SK-MEL-5 (cell line): ENCODE measurements around the gene KRTAP5-7. TPM values are rescaled to one million over a fixed set of nuclear protein-coding genes. Genes with fewer than 3 reads are reported as not detected.
"Not testable (repeated sequence)": the region's sequence is repeated elsewhere in the genome, so short reads cannot be mapped to it uniquely, and the experiment has no call there.

Experiments used
- DNase-seq: peaks from one replicate; pipeline ENCODE4 v3.0.0-alpha.2; 2016; ENCODE audit warnings: low read depth, low spot score
- in situ Hi-C: cut with HindIII; loops from 2 replicates; pipeline ENCODE4 v1.10.0; 2016; ENCODE audit warnings: low sequenced_read_pairs, high pct_unique_total_duplicates, low pct_unique_long_range_greater_than_20kb
- total RNA-seq: library from RNA; depleted of rRNA; stranded (reverse); fragments of >200 nt; shearing (Covaris generic); gene quantifications from 2 replicates; pipeline ENCODE4 v1.2.3, GENCODE V29; 2014

The KRTAP5-7 gene
- total RNA-seq, 1 experiment from 2014 or later: 0.08 TPM

- no peak for DNase-seq
- in situ Hi-C loops: no loop called here
Observed at GRCh38 chr11:71525188-71525937, 1.7 kb upstream of the KRTAP5-7 start.

- in situ Hi-C loops: no loop called here
- DNase-seq: no peak
Observed at GRCh38 chr11:71525938-71526495, 1.1 kb upstream of the KRTAP5-7 start.

GRCh38 chr11:71527576-71528210, 626 bp downstream of the KRTAP5-7 start:
- in situ Hi-C loops: no loop called here
- DNase-seq: no peak

GRCh38 chr11:71530602-71531001, 3.5 kb downstream of the KRTAP5-7 start:
- no peak for DNase-seq
- in situ Hi-C loops: no loop called here

GRCh38 chr11:71532036-71532610, 5.1 kb downstream of the KRTAP5-7 start:
- in situ Hi-C loops: no loop called here
- DNase-seq: no peak

- DNase-seq, in situ Hi-C loops: not testable (repeated sequence)
Observed at GRCh38 chr11:71534711-71535608, 7.9 kb downstream of the KRTAP5-7 start.

GRCh38 chr11:71535825-71536224, 8.8 kb downstream of the KRTAP5-7 start:
- DNase-seq: no peak
- in situ Hi-C loops: no loop called here

GRCh38 chr11:71537537-71537936, 10.5 kb downstream of the KRTAP5-7 start:
- in situ Hi-C loops: no loop called here
- DNase-seq: no peak

GRCh38 chr11:71537977-71538665, 11.1 kb downstream of the KRTAP5-7 start, which contains the start of gene KRTAP5-8:
Gene KRTAP5-8, plus strand, starts transcription at chr11:71538025. Its CDS starts 31 bp downstream, at chr11:71538056.
- in situ Hi-C loops: not testable (repeated sequence)

GRCh38 chr11:71538666-71538990, 11.6 kb downstream of the KRTAP5-7 start:
- in situ Hi-C loops: no loop called here
- no peak for DNase-seq

More at GRCh38 chr11:71537977-71538665, 11.1 kb downstream of the KRTAP5-7 start, which contains the start of gene KRTAP5-8:
- DNase-seq: not testable (repeated sequence)

- DNase-seq: no peak
- in situ Hi-C loops: no loop called here
Observed at GRCh38 chr11:71539017-71539416, 11.9 kb downstream of the KRTAP5-7 start.

- in situ Hi-C loops, DNase-seq: not testable (repeated sequence)
Observed at GRCh38 chr11:71539971-71540370, 12.9 kb downstream of the KRTAP5-7 start.

- DNase-seq, in situ Hi-C loops: not testable (repeated sequence)
Observed at GRCh38 chr11:71540521-71541304, 13.6 kb downstream of the KRTAP5-7 start.

- in situ Hi-C loops: no loop called here
- no peak for DNase-seq
Observed at GRCh38 chr11:71542382-71542781, 15.3 kb downstream of the KRTAP5-7 start.

- in situ Hi-C loops: no loop called here
- DNase-seq: no peak
Observed at GRCh38 chr11:71542879-71543777, 16.1 kb downstream of the KRTAP5-7 start.
